ENCODE measurements around the gene KCNA2.

The KCNA2 gene

GRCh38 chr1:110563089-110563488 is 43.1 kb downstream of the KCNA2 start:
- TF ChIP-seq PAX5 (IDR thresholded peaks at IDR 0.05; ENCODE audit: insufficient read depth, low read length, severe bottlenecking) = no peak
- no peak for TF ChIP-seq TAF1 (IDR thresholded peaks at IDR 0.05; ENCODE audit: low read depth, low read length)
- no peak for TF ChIP-seq SPI1 (IDR thresholded peaks at IDR 0.05; ENCODE audit: low read depth, low read length)
- no peak for TF ChIP-seq POLR2A (IDR thresholded peaks at IDR 0.05; ENCODE audit: low read depth, low read length)
- TF ChIP-seq POU2F2 (IDR thresholded peaks at IDR 0.05; ENCODE audit: low read depth, low read length) = no peak
- TF ChIP-seq POLR2AphosphoS5 (IDR thresholded peaks at IDR 0.05; ENCODE audit: low read depth, low read length) = no peak
- no peak for FAIRE-seq

GRCh38 chr1:110561596-110561995 is 44.6 kb downstream of the KCNA2 start:
- DNase-seq (ENCODE audit: insufficient read length, low spot score) (no peak), FAIRE-seq (no peak)
- TF ChIP-seq PAX5 (IDR thresholded peaks at IDR 0.05; ENCODE audit: insufficient read depth, low read length, severe bottlenecking) = no peak
- TF ChIP-seq POU2F2 (IDR thresholded peaks at IDR 0.05; ENCODE audit: low read depth, low read length) = no peak
- TF ChIP-seq TAF1 (IDR thresholded peaks at IDR 0.05; ENCODE audit: low read depth, low read length) = no peak
- TF ChIP-seq SPI1 (IDR thresholded peaks at IDR 0.05; ENCODE audit: low read depth, low read length) = no peak
- TF ChIP-seq POLR2A (IDR thresholded peaks at IDR 0.05; ENCODE audit: low read depth, low read length) = no peak
- TF ChIP-seq POLR2AphosphoS5 (IDR thresholded peaks at IDR 0.05; ENCODE audit: low read depth, low read length) = no peak

More at GRCh38 chr1:110563089-110563488, 43.1 kb downstream of the KCNA2 start:
- no peak for DNase-seq (ENCODE audit: insufficient read length, low spot score)

DNA sequence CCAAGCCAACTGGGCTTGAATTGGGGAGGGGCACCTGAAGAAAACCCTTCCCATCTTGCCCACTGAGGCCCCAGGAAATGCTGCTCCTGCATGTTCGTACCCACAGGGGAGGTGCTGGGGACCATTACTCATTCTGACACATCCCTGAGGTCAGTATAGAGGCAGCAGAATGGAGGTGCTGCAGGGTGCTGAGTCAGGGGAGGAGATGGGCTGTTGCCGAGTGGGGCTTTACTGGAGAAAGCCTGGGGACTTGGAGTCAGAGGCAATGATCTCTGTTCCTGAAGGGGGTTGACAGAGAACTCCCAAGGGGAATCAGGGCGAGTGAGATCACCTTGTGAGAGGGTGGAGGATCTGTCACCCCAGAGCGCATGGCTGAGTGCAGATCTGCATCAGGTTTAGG is 47.0 kb downstream of the KCNA2 start:
- TF ChIP-seq POLR2AphosphoS5 (IDR thresholded peaks at IDR 0.05; ENCODE audit: low read depth, low read length) (no peak), POU2F2 (IDR thresholded peaks at IDR 0.05; ENCODE audit: low read depth, low read length) (no peak), SPI1 (IDR thresholded peaks at IDR 0.05; ENCODE audit: low read depth, low read length) (no peak), TAF1 (IDR thresholded peaks at IDR 0.05; ENCODE audit: low read depth, low read length) (no peak), PAX5 (IDR thresholded peaks at IDR 0.05; ENCODE audit: insufficient read depth, low read length, severe bottlenecking) (no peak), POLR2A (IDR thresholded peaks at IDR 0.05; ENCODE audit: low read depth, low read length) (no peak)
- FAIRE-seq = no peak
- DNase-seq (ENCODE audit: insufficient read length, low spot score) = no peak

GRCh38 chr1:110557481-110557880 is 48.7 kb downstream of the KCNA2 start:
- DNase-seq (ENCODE audit: insufficient read length, low spot score) (no peak), FAIRE-seq (no peak)
- no peak for TF ChIP-seq POLR2A (IDR thresholded peaks at IDR 0.05; ENCODE audit: low read depth, low read length)
- no peak for TF ChIP-seq SPI1 (IDR thresholded peaks at IDR 0.05; ENCODE audit: low read depth, low read length)
- TF ChIP-seq PAX5 (IDR thresholded peaks at IDR 0.05; ENCODE audit: insufficient read depth, low read length, severe bottlenecking) = no peak
- TF ChIP-seq POU2F2 (IDR thresholded peaks at IDR 0.05; ENCODE audit: low read depth, low read length) = no peak
- TF ChIP-seq TAF1 (IDR thresholded peaks at IDR 0.05; ENCODE audit: low read depth, low read length) = no peak
- no peak for TF ChIP-seq POLR2AphosphoS5 (IDR thresholded peaks at IDR 0.05; ENCODE audit: low read depth, low read length)

- DNase-seq (ENCODE audit: insufficient read length, low spot score) (no peak), FAIRE-seq (no peak)
- no peak for TF ChIP-seq SPI1 (IDR thresholded peaks at IDR 0.05; ENCODE audit: low read depth, low read length)
- no peak for TF ChIP-seq POLR2A (IDR thresholded peaks at IDR 0.05; ENCODE audit: low read depth, low read length)
- TF ChIP-seq POU2F2 (IDR thresholded peaks at IDR 0.05; ENCODE audit: low read depth, low read length) = no peak
- TF ChIP-seq POLR2AphosphoS5 (IDR thresholded peaks at IDR 0.05; ENCODE audit: low read depth, low read length) = no peak
- no peak for TF ChIP-seq TAF1 (IDR thresholded peaks at IDR 0.05; ENCODE audit: low read depth, low read length)
- no peak for TF ChIP-seq PAX5 (IDR thresholded peaks at IDR 0.05; ENCODE audit: insufficient read depth, low read length, severe bottlenecking)
Measured at GRCh38 chr1:110556471-110556807, 49.7 kb downstream of the KCNA2 start.

DNA sequence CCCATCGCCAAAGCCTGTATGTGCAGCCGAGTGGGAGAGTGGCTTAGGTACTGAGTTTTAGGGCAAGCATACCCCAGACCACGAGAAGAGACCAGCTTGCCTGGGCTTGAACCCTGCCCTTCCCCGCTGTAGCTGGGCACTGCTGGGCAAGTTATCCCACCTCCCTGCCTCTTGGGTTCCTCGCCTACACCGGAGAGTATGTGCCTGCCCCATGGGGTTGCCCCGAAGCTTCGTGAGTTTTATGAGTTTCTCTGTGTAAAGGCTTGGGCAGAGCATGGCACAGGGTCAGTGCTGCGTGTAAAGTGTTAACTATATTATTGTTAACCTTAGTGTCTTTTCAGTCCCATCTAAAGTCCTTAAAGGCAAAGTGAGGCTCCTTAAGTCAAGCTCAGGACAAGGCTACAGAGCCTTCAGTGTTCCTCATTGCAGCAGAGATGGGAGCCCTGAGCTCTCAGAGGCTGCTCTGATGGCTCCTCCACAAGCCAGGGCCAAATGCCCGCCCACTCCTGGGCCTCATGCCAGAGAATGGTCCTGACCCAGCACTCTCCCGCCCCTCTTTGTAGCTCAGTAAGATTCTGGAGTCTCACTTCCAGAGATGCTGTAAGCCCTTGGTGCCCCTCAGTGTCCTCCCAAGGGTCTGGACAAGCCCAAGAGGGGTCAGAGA is 50.2 kb downstream of the KCNA2 start:
- TF ChIP-seq POLR2A (IDR thresholded peaks at IDR 0.05; ENCODE audit: low read depth, low read length) (no peak), SPI1 (IDR thresholded peaks at IDR 0.05; ENCODE audit: low read depth, low read length) (no peak), POLR2AphosphoS5 (IDR thresholded peaks at IDR 0.05; ENCODE audit: low read depth, low read length) (no peak), POU2F2 (IDR thresholded peaks at IDR 0.05; ENCODE audit: low read depth, low read length) (no peak), TAF1 (IDR thresholded peaks at IDR 0.05; ENCODE audit: low read depth, low read length) (no peak), PAX5 (IDR thresholded peaks at IDR 0.05; ENCODE audit: insufficient read depth, low read length, severe bottlenecking) (no peak)
- FAIRE-seq (no peak), DNase-seq (ENCODE audit: insufficient read length, low spot score) (no peak)

- DNase-seq (ENCODE audit: insufficient read length, low spot score) (peak; percentile 59), FAIRE-seq (peak; percentile 54)
- TF ChIP-seq SPI1 (IDR thresholded peaks at IDR 0.05; ENCODE audit: low read depth, low read length) (no peak), PAX5 (IDR thresholded peaks at IDR 0.05; ENCODE audit: insufficient read depth, low read length, severe bottlenecking) (no peak), TAF1 (IDR thresholded peaks at IDR 0.05; ENCODE audit: low read depth, low read length) (no peak), POLR2AphosphoS5 (IDR thresholded peaks at IDR 0.05; ENCODE audit: low read depth, low read length) (no peak), POLR2A (IDR thresholded peaks at IDR 0.05; ENCODE audit: low read depth, low read length) (no peak), POU2F2 (IDR thresholded peaks at IDR 0.05; ENCODE audit: low read depth, low read length) (no peak)
Measured at GRCh38 chr1:110554871-110555801, 51.0 kb downstream of the KCNA2 start.

GRCh38 chr1:110551278-110551809 is 54.8 kb downstream of the KCNA2 start:
- FAIRE-seq (no peak), DNase-seq (ENCODE audit: insufficient read length, low spot score) (no peak)
- TF ChIP-seq POLR2A (IDR thresholded peaks at IDR 0.05; ENCODE audit: low read depth, low read length) (no peak), SPI1 (IDR thresholded peaks at IDR 0.05; ENCODE audit: low read depth, low read length) (no peak), POLR2AphosphoS5 (IDR thresholded peaks at IDR 0.05; ENCODE audit: low read depth, low read length) (no peak), POU2F2 (IDR thresholded peaks at IDR 0.05; ENCODE audit: low read depth, low read length) (no peak), PAX5 (IDR thresholded peaks at IDR 0.05; ENCODE audit: insufficient read depth, low read length, severe bottlenecking) (no peak), TAF1 (IDR thresholded peaks at IDR 0.05; ENCODE audit: low read depth, low read length) (no peak)

GRCh38 chr1:110549831-110550230 is 56.3 kb downstream of the KCNA2 start:
- no peak for FAIRE-seq
- no peak for DNase-seq (ENCODE audit: insufficient read length, low spot score)
- no peak for TF ChIP-seq POLR2A (IDR thresholded peaks at IDR 0.05; ENCODE audit: low read depth, low read length)
- TF ChIP-seq PAX5 (IDR thresholded peaks at IDR 0.05; ENCODE audit: insufficient read depth, low read length, severe bottlenecking) = no peak
